IPS-20b (cell line): Measurements from ENCODE around the gene LCE7A.

Source experiments
- H3K27ac ChIP-seq: one replicate; pipeline ENCODE4 v1.5.1; 2013; ENCODE audit warnings: low read length
- H3K27me3 ChIP-seq: 2 replicates; pipeline ENCODE4 v1.6.1; 2013; ENCODE audit warnings: mild to moderate bottlenecking, low read length, inconsistent platforms; ENCODE audit not compliant: insufficient read depth
- H3K36me3 ChIP-seq: 2 replicates; pipeline ENCODE4 v1.6.1; 2013; ENCODE audit warnings: low read depth, mild to moderate bottlenecking, inconsistent platforms, low read length, moderate library complexity; ENCODE audit not compliant: insufficient read depth
- H3K4me1 ChIP-seq: 2 replicates; pipeline ENCODE4 v1.6.1; 2013; ENCODE audit warnings: mild to moderate bottlenecking, control low read depth, inconsistent platforms, low read length, moderate library complexity; ENCODE audit not compliant: insufficient read depth
- H3K4me3 ChIP-seq: 2 replicates; pipeline ENCODE4 v1.5.1; 2013; ENCODE audit warnings: mild to moderate bottlenecking, low read length, inconsistent platforms
- H3K9ac ChIP-seq: 2 replicates; pipeline ENCODE4 v1.6.1; 2013; ENCODE audit warnings: low read depth, mild to moderate bottlenecking, inconsistent platforms, low read length, moderate library complexity
- H3K9me3 ChIP-seq: 2 replicates; pipeline ENCODE4 v1.6.1; 2013; ENCODE audit warnings: mild to moderate bottlenecking, low read depth, low read length, inconsistent platforms; ENCODE audit not compliant: insufficient read depth

Gene LCE7A

GRCh38 chr1:152904688-152905440, 45.1 kb downstream of the LCE7A start:
- Histone ChIP-seq H3K4me1 (no peaks in the 10 kb centered on the region), H3K27ac (no peak overlapping the region), H3K27me3 (no peaks in the 10 kb centered on the region), H3K36me3 (no peaks in the 10 kb centered on the region), H3K4me3 (no peak overlapping the region), H3K9me3 (peaks cover 29% of the 10 kb centered on the region), H3K9ac (no peak overlapping the region)

- H3K27ac ChIP-seq, result no peak overlapping the region
- no peaks in the 10 kb centered on the region for H3K4me1 ChIP-seq
- H3K36me3 ChIP-seq, result no peaks in the 10 kb centered on the region
- H3K9ac ChIP-seq, result no peak overlapping the region
- H3K27me3 ChIP-seq, result no peaks in the 10 kb centered on the region
- peaks cover 30% of the 10 kb centered on the region for H3K9me3 ChIP-seq
- H3K4me3 ChIP-seq, result no peak overlapping the region
These were observed 46.3 kb downstream of the LCE7A start for GRCh38 chr1:152906023-152906565.

- Histone ChIP-seq H3K9me3 (peaks cover 30% of the 10 kb centered on the region), H3K36me3 (no peaks in the 10 kb centered on the region), H3K27me3 (no peaks in the 10 kb centered on the region), H3K9ac (no peak within 1 kb of the TSS), H3K4me3 (no peak within 1 kb of the TSS), H3K4me1 (no peaks in the 10 kb centered on the region), H3K27ac (no peak within 1 kb of the TSS)
These were observed 48.1 kb downstream of the LCE7A start, which contains the start of gene IVL for GRCh38 chr1:152907686-152908601. Gene IVL (plus strand): TSS chr1:152908546. CDS start chr1:152909798, 1,252 bp downstream.

GRCh38 chr1:152909206-152909605, 49.4 kb downstream of the LCE7A start:
- Histone ChIP-seq H3K9ac (no peak overlapping the region), H3K9me3 (peaks cover 25% of the 10 kb centered on the region)

More at GRCh38 chr1:152909206-152909605, 49.4 kb downstream of the LCE7A start:
- Histone ChIP-seq H3K27ac (no peak overlapping the region), H3K27me3 (no peaks in the 10 kb centered on the region), H3K4me3 (no peak overlapping the region), H3K4me1 (no peaks in the 10 kb centered on the region), H3K36me3 (no peaks in the 10 kb centered on the region)
